Body of pancreas (tissue), 4 donors: ENCODE data around the gene TPRKB. TPM values are rescaled to one million over a fixed set of nuclear protein-coding genes. Genes with fewer than 3 reads are reported as not detected.
"Not testable (repeated sequence)": the region's sequence is repeated elsewhere in the genome, so short reads cannot be mapped to it uniquely, and the experiment has no call there.

ENCODE experiments used
- ATAC-seq: fragments of 150-250 bp; one replicate; pipeline ENCODE4 v1.9.1; 2016
- DNase-seq, 4 donors: peaks; one replicate each; pipeline ENCODE4 v3.0.0-alpha.2; 2019
- H3K27ac ChIP-seq, 4 donors: fragments of 200-600 bp; sonication (generic); 1 replicate in 3 of 4; 2 replicates in 1 of 4; pipeline versions ENCODE4 v1.5.1 to v1.6.1; 2016 to 2019; ENCODE audit warnings: mild to moderate bottlenecking in 1 of 4, mixed read lengths in 1 of 4, moderate library complexity in 1 of 4
- H3K27me3 ChIP-seq, 2 donors: fragments of 200-600 bp; sonication (generic); one replicate each; pipeline ENCODE4 v1.6.0; 2016; ENCODE audit warnings: mild to moderate bottlenecking in 1 of 2
- H3K36me3 ChIP-seq, 2 donors: fragments of 200-600 bp; sonication (generic); replicated peaks in 1 of 2; 2 replicates each; pipeline ENCODE4 v1.5.1; 2016; ENCODE audit warnings: low read depth in 2 of 2; ENCODE audit not compliant: insufficient read depth in 1 of 2
- H3K4me1 ChIP-seq: fragments of 200-600 bp; sonication (generic); one replicate; pipeline ENCODE4 v1.6.0; 2016
- H3K4me3 ChIP-seq, 2 donors: fragments of 200-600 bp; sonication (generic); 1 replicate in 1 of 2; 2 replicates in 1 of 2; pipeline ENCODE4 v1.5.1; 2016 to 2019
- H3K9me3 ChIP-seq, 3 donors: fragments of 200-600 bp; sonication (generic); 1 replicate in 2 of 3; 2 replicates in 1 of 3; pipeline ENCODE4 v1.5.1; 2016
- CTCF ChIP-seq, 7 experiments: fragments of 450-650 bp in 4 of 7; fragments of 200-600 bp in 3 of 7; sonication (generic) in 3 of 7; IDR thresholded peaks; one replicate each; pipeline ENCODE4 v1.5.1; 2016 to 2019; ENCODE audit warnings: antibody characterized with exemption in 7 of 7
- POLR2A ChIP-seq, 3 donors: fragments of 450-650 bp; IDR thresholded peaks; one replicate each; pipeline ENCODE4 v1.6.1; 2016; ENCODE audit warnings: antibody characterized with exemption in 3 of 3, mild to moderate bottlenecking in 2 of 3
- WGBS, 2 donors: methylation state at CpG; one replicate each; pipeline ENCODE4 v1.1.5; 2017; 5-methylcytosine and 5-hydroxymethylcytosine counted together
- intact Hi-C: fragments of 100-400 bp; cut with DNase I; formaldehyde crosslinking; loops from one replicate; pipeline ENCODE4 v1.15.1; 2023
- total RNA-seq, 2 donors: library from RNA; depleted of rRNA; stranded (reverse); fragments of >200 nt; gene quantifications; one replicate each; pipeline ENCODE4 v1.1.0, GENCODE V29; 2016

The TPRKB gene
- total RNA-seq, 2 donors from 2014 or later, result 12.5 to 14.5 TPM

GRCh38 chr2:73736378-73736777 lies 767 bp downstream of the TPRKB start:
- no peaks in the 10 kb centered on the region for H3K27me3 ChIP-seq
- H3K27ac ChIP-seq, result peak overlapping the region in 2 of 4 donors; percentile 2 to 68
- H3K4me3 ChIP-seq, result peak overlapping the region; percentile 62 to 65
- no peaks in the 10 kb centered on the region for H3K9me3 ChIP-seq
- peaks cover 17% of the 10 kb centered on the region for H3K4me1 ChIP-seq
- DNase-seq (no peak), ATAC-seq (no peak)
- H3K36me3 ChIP-seq, result peaks cover 4 to 8% of the 10 kb centered on the region in 2 donors
- TF ChIP-seq CTCF (IDR thresholded peaks at IDR 0.05) (no peak), POLR2A (IDR thresholded peaks at IDR 0.05) (no peak)
- intact Hi-C loops, result no loop called here
- WGBS, 2 donors, result 6 to 7% methylated on average over 8 of the region's 8 CpGs

DNA sequence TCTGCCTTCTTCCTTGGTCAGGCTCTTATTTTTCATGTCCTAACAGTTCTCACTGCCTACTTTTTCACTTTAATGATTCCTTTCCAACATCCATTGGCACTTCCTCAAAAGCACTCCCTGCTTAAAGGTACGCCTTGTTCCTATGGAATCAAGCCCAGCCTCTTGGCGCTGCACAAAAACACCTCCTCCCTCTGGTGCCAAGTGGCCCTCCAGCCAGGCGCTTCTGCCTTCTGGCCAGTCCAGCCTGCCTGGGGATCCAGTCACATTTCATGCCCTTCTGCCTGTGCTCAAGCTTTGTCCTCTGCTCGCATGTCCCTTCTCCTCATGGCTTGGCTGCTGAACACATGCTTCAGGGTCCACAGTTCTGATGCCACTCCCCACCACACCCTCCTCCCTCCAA lies 6.3 kb downstream of the TPRKB start:
- Histone ChIP-seq H3K36me3 (peaks cover 4 to 16% of the 10 kb centered on the region in 2 donors), H3K4me3 (no peak overlapping the region), H3K4me1 (peaks cover under 1% of the 10 kb centered on the region), H3K27ac (no peak overlapping the region), H3K9me3 (no peaks in the 10 kb centered on the region), H3K27me3 (no peaks in the 10 kb centered on the region)
- TF ChIP-seq POLR2A (IDR thresholded peaks at IDR 0.05) (no peak), CTCF (IDR thresholded peaks at IDR 0.05) (no peak)
- intact Hi-C loops, result no loop called here
- ATAC-seq (no peak), DNase-seq (no peak)
- 83 to 90% methylated on average over 4 of the region's 4 CpGs for whole genome bisulfite sequencing, 2 donors

- no peaks in the 10 kb centered on the region for H3K4me1 ChIP-seq
- intact Hi-C loops, result no loop called here
- no peak overlapping the region for H3K4me3 ChIP-seq
- H3K27me3 ChIP-seq, result no peaks in the 10 kb centered on the region
- 81 to 87% methylated on average over 4 of the region's 4 CpGs for WGBS, 2 donors
- TF ChIP-seq POLR2A (IDR thresholded peaks at IDR 0.05) (no peak), CTCF (IDR thresholded peaks at IDR 0.05) (no peak)
- peaks cover 0 to 16% of the 10 kb centered on the region in 2 donors for H3K36me3 ChIP-seq
- DNase-seq (no peak), ATAC-seq (no peak)
- H3K27ac ChIP-seq, result no peak overlapping the region
- no peaks in the 10 kb centered on the region for H3K9me3 ChIP-seq
These were observed 8.4 kb downstream of the TPRKB start for GRCh38 chr2:73728711-73729110.

DNA sequence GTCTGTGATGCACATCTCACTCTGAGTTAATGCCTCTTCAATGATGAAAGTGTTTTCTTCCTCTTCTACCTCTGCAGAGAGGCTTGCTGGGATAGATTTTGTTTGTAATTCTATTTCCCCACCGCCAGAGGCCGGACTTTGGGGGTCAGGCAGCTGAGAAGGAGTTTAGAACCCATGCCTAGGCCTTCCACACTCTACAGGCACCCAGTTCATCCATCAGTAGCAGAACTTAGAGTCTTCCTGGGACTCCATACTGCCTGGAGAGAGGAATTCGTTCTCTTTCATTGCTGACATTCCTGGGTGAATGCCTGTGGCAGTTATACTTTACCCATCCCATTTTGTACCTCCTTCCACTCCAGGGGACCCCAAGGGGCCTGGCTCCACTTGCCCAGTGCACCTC lies 9.1 kb downstream of the TPRKB start:
- DNase-seq, result no peak
- H3K27me3 ChIP-seq, result no peaks in the 10 kb centered on the region
- WGBS, 2 donors, result 54 to 81% methylated on average over 3 of the region's 3 CpGs
- intact Hi-C loops, result no loop called here
- TF ChIP-seq POLR2A (IDR thresholded peaks at IDR 0.05), result no peak
- no peak for TF ChIP-seq CTCF (IDR thresholded peaks at IDR 0.05)
- ATAC-seq, result no peak
- no peaks in the 10 kb centered on the region for H3K4me1 ChIP-seq
- H3K9me3 ChIP-seq, result no peaks in the 10 kb centered on the region
- no peak overlapping the region for H3K27ac ChIP-seq
- H3K36me3 ChIP-seq, result peaks cover 0 to 16% of the 10 kb centered on the region in 2 donors
- no peak overlapping the region for H3K4me3 ChIP-seq

DNA sequence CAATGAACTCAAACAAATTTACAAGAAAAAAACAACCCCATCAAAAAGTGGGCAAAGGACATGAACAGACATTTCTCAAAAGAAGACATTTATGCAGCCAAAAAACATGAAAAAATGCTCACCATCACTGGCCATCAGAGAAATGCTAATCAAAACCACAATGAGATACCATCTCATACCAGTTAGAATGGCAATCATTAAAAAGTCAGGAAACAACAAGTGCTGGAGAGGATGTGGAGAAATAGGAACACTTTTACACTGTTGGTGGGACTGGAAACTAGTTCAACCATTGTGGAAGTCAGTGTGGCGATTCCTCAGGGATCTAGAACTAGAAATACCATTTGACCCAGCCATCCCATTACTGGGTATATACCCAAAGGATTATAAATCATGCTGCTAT lies 10.5 kb downstream of the TPRKB start:
- ATAC-seq, intact Hi-C loops, H3K27ac ChIP-seq, H3K9me3 ChIP-seq, DNase-seq, H3K4me1 ChIP-seq, H3K4me3 ChIP-seq, H3K27me3 ChIP-seq: not testable (repeated sequence)
- H3K36me3 ChIP-seq, result peaks cover 0 to 10% of the 10 kb centered on the region in 2 donors
- WGBS, 2 donors, result 60% methylated on average over 1 of the region's 1 CpG; no CpG with 5 or more reads in 1 of the 2 donors
